Left lung (tissue), 10 donors: ENCODE measurements around the gene PDZD7. TPM values are rescaled to one million over a fixed set of nuclear protein-coding genes. Genes with fewer than 3 reads are reported as not detected.

Experiments used
- ATAC-seq: fragments of 200-7000 bp; cut with Tn5 transposase; one replicate; pipeline ENCODE4 v1.9.1; 2020; ENCODE audit warnings: moderate library complexity
- DNase-seq, 4 donors: peaks; one replicate each; pipeline ENCODE4 v3.0.0-alpha.2; 2013 to 2020
- H3K27ac ChIP-seq, 2 donors: fragments of 200-600 bp; sonication (generic) in 1 of 2; one replicate each; pipeline versions ENCODE4 v1.5.0 to v1.8.0; 2020 to 2021
- H3K27me3 ChIP-seq, 2 donors: fragments of 200-600 bp; sonication (generic) in 1 of 2; one replicate each; pipeline versions ENCODE4 v1.5.0 to v1.8.0; 2020 to 2021
- H3K36me3 ChIP-seq, 2 donors: fragments of 200-600 bp; sonication (generic) in 1 of 2; one replicate each; pipeline versions ENCODE4 v1.5.0 to v1.8.0; 2020 to 2021
- H3K4me1 ChIP-seq, 2 donors: fragments of 200-600 bp; one replicate each; pipeline ENCODE4 v1.8.0; 2021
- H3K4me3 ChIP-seq, 2 donors: fragments of 200-600 bp; sonication (generic) in 1 of 2; one replicate each; pipeline versions ENCODE4 v1.5.0 to v1.8.0; 2020 to 2021; ENCODE audit warnings: mild to moderate bottlenecking in 1 of 2
- H3K9me3 ChIP-seq, 2 donors: fragments of 200-600 bp; sonication (generic) in 1 of 2; one replicate each; pipeline versions ENCODE4 v1.5.0 to v1.8.0; 2020 to 2021
- intact Hi-C, 2 donors: fragments of 100-400 bp; cut with DNase I; formaldehyde crosslinking; loops; one replicate each; pipeline versions ENCODE4 v1.11.2 to v1.14.2; 2022
- polyA plus RNA-seq, 6 donors: library from polyadenylated mRNA; unstranded; fragments of 120-200 nt; gene quantifications; one replicate each; pipeline ENCODE4 v1.2.1, GENCODE V29; 2013; ENCODE audit not compliant: insufficient read length in 6 of 6
- total RNA-seq, 2 donors: library from RNA; stranded (reverse); fragmentation: NEBNext Ultra II Directional; extraction: Animal tissue kit (Norgen Biotek cat#: 25700); gene quantifications; one replicate each; pipeline ENCODE4 v1.2.1, GENCODE V29; 2021
- TF ChIP-seq, protein P1 (sequence below), 2 donors: fragments of 200-600 bp; sonication (generic) in 1 of 2; IDR thresholded peaks; one replicate each; pipeline versions ENCODE4 v1.5.0 to v1.8.0; 2021; ENCODE audit warnings: antibody characterized with exemption in 2 of 2
- donor health status: DM: no; HTN: yes; CAD: no.
- donor health status: DM: no; HTN: no; CAD: no.

PDZD7 gene
- total and polyA plus RNA-seq, 8 donors: 0.41 to 0.96 (median 0.71) TPM

DNA sequence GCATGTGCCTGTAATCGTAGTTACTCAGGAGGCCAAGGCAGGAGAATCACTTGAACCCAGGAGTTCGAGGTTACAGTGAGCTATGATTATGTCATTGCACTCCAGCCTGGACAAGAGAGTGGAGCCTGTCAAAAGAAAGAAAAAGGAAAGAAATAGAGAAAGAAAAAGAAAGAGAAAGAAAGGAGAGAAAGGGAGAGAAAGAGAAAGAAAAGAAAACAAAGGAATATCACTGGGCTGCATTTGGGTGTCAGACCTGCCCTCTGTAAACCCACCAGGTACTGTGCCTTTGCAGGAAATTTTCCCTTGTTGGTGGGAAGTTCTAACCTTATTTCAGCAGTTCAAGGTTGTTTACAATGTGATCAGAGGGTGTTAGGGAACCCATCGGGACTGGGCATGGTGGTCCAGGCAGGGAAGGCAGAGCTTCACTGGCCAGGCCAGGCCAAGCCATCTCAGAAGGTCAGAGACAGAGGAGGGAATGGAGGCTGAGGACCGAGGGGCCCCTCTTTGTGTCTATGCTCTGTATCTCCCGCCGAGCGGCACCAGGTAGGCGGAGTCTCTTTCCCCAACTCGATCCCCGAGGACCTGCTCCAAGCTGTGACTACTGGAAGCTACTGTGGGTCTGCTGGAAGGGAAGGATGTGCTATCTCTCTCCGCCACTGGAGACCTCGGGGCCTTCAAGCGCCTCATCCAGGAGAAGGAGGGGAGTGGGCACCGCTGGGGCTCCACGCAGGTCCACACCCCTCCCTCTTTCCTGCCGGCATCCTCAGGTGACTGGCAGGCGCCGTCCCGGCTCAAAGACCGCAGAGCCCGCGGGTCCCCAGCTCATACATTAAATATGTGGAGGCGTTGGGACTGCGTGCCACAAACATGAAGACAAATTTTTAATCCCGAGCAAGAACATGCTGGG lies 15.7 kb upstream of the PDZD7 start:
- peaks cover 8 to 27% of the 10 kb centered on the region in 2 donors for H3K4me1 ChIP-seq
- H3K9me3 ChIP-seq: no peaks in the 10 kb centered on the region
- TF ChIP-seq, protein P1, sequence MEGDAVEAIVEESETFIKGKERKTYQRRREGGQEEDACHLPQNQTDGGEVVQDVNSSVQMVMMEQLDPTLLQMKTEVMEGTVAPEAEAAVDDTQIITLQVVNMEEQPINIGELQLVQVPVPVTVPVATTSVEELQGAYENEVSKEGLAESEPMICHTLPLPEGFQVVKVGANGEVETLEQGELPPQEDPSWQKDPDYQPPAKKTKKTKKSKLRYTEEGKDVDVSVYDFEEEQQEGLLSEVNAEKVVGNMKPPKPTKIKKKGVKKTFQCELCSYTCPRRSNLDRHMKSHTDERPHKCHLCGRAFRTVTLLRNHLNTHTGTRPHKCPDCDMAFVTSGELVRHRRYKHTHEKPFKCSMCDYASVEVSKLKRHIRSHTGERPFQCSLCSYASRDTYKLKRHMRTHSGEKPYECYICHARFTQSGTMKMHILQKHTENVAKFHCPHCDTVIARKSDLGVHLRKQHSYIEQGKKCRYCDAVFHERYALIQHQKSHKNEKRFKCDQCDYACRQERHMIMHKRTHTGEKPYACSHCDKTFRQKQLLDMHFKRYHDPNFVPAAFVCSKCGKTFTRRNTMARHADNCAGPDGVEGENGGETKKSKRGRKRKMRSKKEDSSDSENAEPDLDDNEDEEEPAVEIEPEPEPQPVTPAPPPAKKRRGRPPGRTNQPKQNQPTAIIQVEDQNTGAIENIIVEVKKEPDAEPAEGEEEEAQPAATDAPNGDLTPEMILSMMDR (IDR thresholded peaks at IDR 0.05): no peak
- intact Hi-C loops: no loop called here
- no peaks in the 10 kb centered on the region for H3K36me3 ChIP-seq
- no peak overlapping the region for H3K4me3 ChIP-seq
- ATAC-seq (no peak), DNase-seq (no peak)
- no peak overlapping the region for H3K27ac ChIP-seq
- H3K27me3 ChIP-seq: peaks cover 39 to 65% of the 10 kb centered on the region in 2 donors

- Histone ChIP-seq H3K27ac (no peak overlapping the region), H3K4me1 (peaks cover 0 to 26% of the 10 kb centered on the region in 2 donors), H3K36me3 (peaks cover 0 to 11% of the 10 kb centered on the region in 2 donors), H3K9me3 (no peaks in the 10 kb centered on the region), H3K27me3 (peaks cover 21 to 41% of the 10 kb centered on the region in 2 donors), H3K4me3 (no peak overlapping the region)
- DNase-seq (no peak), ATAC-seq (no peak)
- TF ChIP-seq, protein P1 (IDR thresholded peaks at IDR 0.05): no peak
- intact Hi-C loops: no loop called here
Measured at GRCh38 chr10:101044117-101044516, 13.2 kb upstream of the PDZD7 start.

- Histone ChIP-seq H3K4me1 (peaks cover 0 to 26% of the 10 kb centered on the region in 2 donors), H3K4me3 (peak overlapping the region; percentile 31 to 49), H3K27me3 (peaks cover 13 to 33% of the 10 kb centered on the region in 2 donors), H3K36me3 (peaks cover 0 to 19% of the 10 kb centered on the region in 2 donors), H3K27ac (peak overlapping the region; percentile 89), H3K9me3 (no peaks in the 10 kb centered on the region)
- TF ChIP-seq, protein P1 (IDR thresholded peaks at IDR 0.05): no peak
- intact Hi-C loops: no loop called here
- no peak for DNase-seq
- peak; percentile 3 for ATAC-seq
Measured at GRCh38 chr10:101043363-101043707, 12.4 kb upstream of the PDZD7 start.

GRCh38 chr10:101042667-101043362 lies 11.9 kb upstream of the PDZD7 start:
- DNase-seq: peak; percentile 92 to 98 (median 97)
- TF ChIP-seq, protein P1 (IDR thresholded peaks at IDR 0.05): no peak
- H3K27ac ChIP-seq: peak overlapping the region; percentile 89
- H3K4me3 ChIP-seq: peak overlapping the region; percentile 31 to 49
- ATAC-seq: peak; percentile 96
- H3K36me3 ChIP-seq: peaks cover 0 to 24% of the 10 kb centered on the region in 2 donors
- H3K4me1 ChIP-seq: peaks cover 0 to 26% of the 10 kb centered on the region in 2 donors
- no peaks in the 10 kb centered on the region for H3K9me3 ChIP-seq
- peaks cover 8 to 28% of the 10 kb centered on the region in 2 donors for H3K27me3 ChIP-seq
- intact Hi-C loops: no loop called here

DNA sequence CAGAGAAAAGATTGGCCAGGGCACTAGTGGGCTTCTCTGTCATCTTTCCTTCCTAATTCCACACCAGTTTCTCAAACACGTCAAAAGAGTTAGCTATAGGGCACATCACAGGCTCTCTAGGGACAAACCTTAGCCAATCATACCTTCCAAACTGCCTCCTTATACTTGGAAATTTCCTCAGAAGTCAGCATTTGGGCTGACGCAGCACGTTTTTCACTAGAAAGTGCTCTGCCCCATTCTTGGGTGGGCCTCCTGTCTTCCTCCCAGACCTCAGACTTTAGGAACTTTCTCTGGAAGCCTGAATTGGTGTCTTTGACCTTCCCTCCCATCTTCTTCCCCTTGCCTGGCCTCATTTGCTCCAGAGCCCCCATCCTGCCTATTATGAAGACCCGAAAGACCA lies 11.2 kb upstream of the PDZD7 start:
- Histone ChIP-seq H3K27me3 (peaks cover under 1 to 21% of the 10 kb centered on the region in 2 donors), H3K27ac (peak overlapping the region; percentile 89), H3K9me3 (no peaks in the 10 kb centered on the region), H3K4me3 (peak overlapping the region in 1 of 2 donors; percentile 49), H3K36me3 (peaks cover 0 to 31% of the 10 kb centered on the region in 2 donors), H3K4me1 (peaks cover 0 to 26% of the 10 kb centered on the region in 2 donors)
- DNase-seq (no peak), ATAC-seq (no peak)
- TF ChIP-seq, protein P1 (IDR thresholded peaks at IDR 0.05): no peak
- intact Hi-C loops: no loop called here
